ENCODE results near the gene ZCCHC18. TPM values are rescaled to one million over a fixed set of nuclear protein-coding genes. Genes with fewer than 3 reads are reported as not detected.

ZCCHC18 gene
- total and polyA plus RNA-seq, 2 donors (not counting 3 experiments of a cell fraction or from before 2014, with no cell fraction given) = 2.3 to 2.7 TPM

- no peaks in the 10 kb centered on the region for H3K4me1 ChIP-seq (ENCODE audit: control insufficient read depth, extremely low read depth, insufficient read depth, low read length)
- no peaks in the 10 kb centered on the region for H3K9me3 ChIP-seq (replicated peaks; ENCODE audit: control insufficient read depth, insufficient read depth, low read length)
- no peaks in the 10 kb centered on the region for H4K20me1 ChIP-seq (replicated peaks; ENCODE audit: control insufficient read depth, extremely low read depth, insufficient read depth, low read length)
- H3K4me2 ChIP-seq (ENCODE audit: insufficient read depth, low read length) = no peak overlapping the region
- no peak overlapping the region for H3K4me3 ChIP-seq (replicated peaks in 1 of 3; ENCODE audit: insufficient read depth in 1 of 3, low read depth in 1 of 3, low read length in 3 of 3)
- H3K36me3 ChIP-seq (ENCODE audit: control insufficient read depth in 2 of 2, extremely low read depth in 1 of 2, insufficient read depth in 2 of 2, low read length in 2 of 2) = no peaks in the 10 kb centered on the region
- H3K9me1 ChIP-seq (replicated peaks; ENCODE audit: control insufficient read depth, extremely low read depth, insufficient read depth, low read length) = no peaks in the 10 kb centered on the region
- H3K9ac ChIP-seq (replicated peaks; ENCODE audit: extremely low read depth, insufficient read depth, low read length) = no peak overlapping the region
- no peaks in the 10 kb centered on the region for H3K79me2 ChIP-seq (ENCODE audit: control insufficient read depth, insufficient read depth, low read length)
- intact Hi-C loops (cut with micrococcal nuclease) (no loop called here), dilution Hi-C loops (cut with MboI; ENCODE audit: extremely low pct_ligation_motif_present, low sequenced_read_pairs) (no loop called here)
- ChIA-PET CTCF (no interaction called here), POLR2A (no interaction called here)
- BruUV-seq (replicated peaks) = no TSS peak
- DNase-seq (ENCODE audit: low read depth, low spot score) (no peak), FAIRE-seq (no peak)
- H3K27me3 ChIP-seq (ENCODE audit: control insufficient read depth in 2 of 2, insufficient read depth in 2 of 2, low read length in 2 of 2) = no peaks in the 10 kb centered on the region
- TF ChIP-seq GATA2 (IDR thresholded peaks at IDR 0.05; ENCODE audit: insufficient read depth, insufficient read length, low read depth, low read length) (no peak), FOS (IDR thresholded peaks at IDR 0.05; ENCODE audit: borderline replicate concordance, insufficient read depth, low read length) (no peak), EZH2 (IDR thresholded peaks at IDR 0.05; ENCODE audit: borderline replicate concordance, low read depth, low read length, severe bottlenecking) (no peak), JUN (IDR thresholded peaks at IDR 0.05; ENCODE audit: borderline replicate concordance, insufficient read depth, insufficient read length, low read depth) (no peak)
- no peak overlapping the region for H3K27ac ChIP-seq (ENCODE audit: insufficient read depth, low read depth, low read length)
- H2AFZ ChIP-seq (ENCODE audit: low read depth, low read length) = no peak overlapping the region
Measured at GRCh38 chrX:104085477-104085876, 26.8 kb upstream of the ZCCHC18 start.

- dilution Hi-C loops (cut with MboI; ENCODE audit: extremely low pct_ligation_motif_present, low sequenced_read_pairs) (no loop called here), intact Hi-C loops (cut with micrococcal nuclease) (no loop called here)
- BruUV-seq (replicated peaks) = no TSS peak
- Histone ChIP-seq H4K20me1 (replicated peaks; ENCODE audit: control insufficient read depth, extremely low read depth, insufficient read depth, low read length) (no peaks in the 10 kb centered on the region), H3K27me3 (ENCODE audit: control insufficient read depth in 2 of 2, insufficient read depth in 2 of 2, low read length in 2 of 2) (no peaks in the 10 kb centered on the region), H3K9me3 (replicated peaks; ENCODE audit: control insufficient read depth, insufficient read depth, low read length) (no peaks in the 10 kb centered on the region), H3K4me3 (replicated peaks in 1 of 3; ENCODE audit: insufficient read depth in 1 of 3, low read depth in 1 of 3, low read length in 3 of 3) (no peak overlapping the region), H3K9ac (replicated peaks; ENCODE audit: extremely low read depth, insufficient read depth, low read length) (no peak overlapping the region), H3K4me1 (ENCODE audit: control insufficient read depth, extremely low read depth, insufficient read depth, low read length) (no peaks in the 10 kb centered on the region), H3K27ac (ENCODE audit: insufficient read depth, low read depth, low read length) (no peak overlapping the region), H3K36me3 (ENCODE audit: control insufficient read depth in 2 of 2, extremely low read depth in 1 of 2, insufficient read depth in 2 of 2, low read length in 2 of 2) (no peaks in the 10 kb centered on the region), H3K79me2 (ENCODE audit: control insufficient read depth, insufficient read depth, low read length) (no peaks in the 10 kb centered on the region), H3K4me2 (ENCODE audit: insufficient read depth, low read length) (no peak overlapping the region), H3K9me1 (replicated peaks; ENCODE audit: control insufficient read depth, extremely low read depth, insufficient read depth, low read length) (no peaks in the 10 kb centered on the region), H2AFZ (ENCODE audit: low read depth, low read length) (no peak overlapping the region)
- ChIA-PET CTCF (no interaction called here), POLR2A (no interaction called here)
- DNase-seq (ENCODE audit: low read depth, low spot score) (no peak), FAIRE-seq (no peak)
- TF ChIP-seq MAX (IDR thresholded peaks at IDR 0.05; ENCODE audit: insufficient read depth, insufficient read length) (no peak), CTCF (IDR thresholded peaks at IDR 0.05; ENCODE audit: extremely low read depth in 1 of 2, insufficient read depth in 1 of 2, low read depth in 1 of 2, low read length in 2 of 2) (no peak), JUN (IDR thresholded peaks at IDR 0.05; ENCODE audit: borderline replicate concordance, insufficient read depth, insufficient read length, low read depth) (no peak)
Measured at GRCh38 chrX:104085919-104086318, 26.4 kb upstream of the ZCCHC18 start.

Measured in endothelial cell of umbilical vein (primary cell).